Fibroblast of skin of scalp (primary cell): ENCODE measurements around the gene ETFA.

Experiments
- DNase-seq: peaks from one replicate; pipeline ENCODE4 v3.0.0-alpha.2; 2013

Gene ETFA

DNA sequence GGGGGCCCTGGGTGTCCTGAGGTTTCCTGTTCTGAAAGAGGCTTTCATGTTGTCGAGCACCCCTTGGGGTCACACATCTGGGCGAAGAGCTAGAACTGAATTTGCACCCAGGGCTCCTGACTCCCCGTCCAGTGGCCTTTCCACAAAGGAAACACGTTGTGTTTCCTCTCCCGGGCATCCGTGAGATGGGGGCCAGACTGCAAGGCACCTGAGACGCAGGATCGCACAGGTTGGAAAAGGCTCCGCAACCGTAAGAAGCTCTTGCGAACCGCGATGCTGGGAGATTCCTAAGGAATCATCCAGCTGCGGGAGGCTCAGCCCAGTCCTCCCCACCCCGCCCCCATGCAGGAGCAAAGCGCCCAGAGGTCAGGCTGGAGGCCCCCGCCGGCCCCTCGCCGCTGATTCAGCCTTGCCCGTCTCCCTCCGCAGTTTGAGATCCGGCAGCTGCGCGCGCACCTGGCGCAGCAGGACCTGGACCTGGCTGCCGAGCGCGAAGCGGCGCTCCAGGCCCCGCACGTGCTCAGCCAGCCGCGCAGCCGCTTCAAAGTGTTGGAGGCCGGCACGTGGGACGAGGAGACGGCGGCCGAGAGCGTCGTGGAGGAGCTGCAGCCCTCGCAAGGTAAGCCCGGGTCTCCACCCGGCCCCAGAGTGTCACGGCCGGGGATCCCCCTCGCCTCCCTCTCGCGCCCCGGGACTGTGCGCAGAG lies 119.6 kb downstream of the ETFA start:
- DNase-seq: no peak

GRCh38 chr15:76190751-76191538 lies 120.3 kb downstream of the ETFA start:
- peak; percentile 68 for DNase-seq

DNA sequence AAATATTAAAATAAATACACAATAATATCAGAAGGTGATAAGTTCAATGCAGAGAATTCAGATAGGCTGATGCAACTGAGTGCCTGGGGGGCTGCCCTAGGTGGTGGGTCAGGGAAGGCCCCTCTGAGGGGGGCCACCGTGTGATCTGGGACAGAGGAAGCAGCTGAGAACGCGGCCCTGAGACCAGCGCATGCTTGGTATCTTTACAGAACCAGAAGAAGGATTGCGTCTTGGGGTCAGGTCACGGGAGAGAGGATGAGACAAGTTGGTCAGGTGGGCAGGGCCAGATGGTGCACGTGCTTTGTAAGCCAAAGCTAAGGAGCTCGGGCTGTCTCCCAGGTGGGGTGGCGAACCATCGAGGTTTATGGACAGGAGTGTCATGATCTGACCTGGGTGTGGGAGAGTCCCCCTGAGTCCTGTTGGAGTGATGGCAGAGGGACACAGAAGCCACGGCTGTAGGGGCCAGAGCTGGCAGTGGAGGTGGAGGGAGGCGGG lies 121.2 kb downstream of the ETFA start:
- no peak for DNase-seq

DNA sequence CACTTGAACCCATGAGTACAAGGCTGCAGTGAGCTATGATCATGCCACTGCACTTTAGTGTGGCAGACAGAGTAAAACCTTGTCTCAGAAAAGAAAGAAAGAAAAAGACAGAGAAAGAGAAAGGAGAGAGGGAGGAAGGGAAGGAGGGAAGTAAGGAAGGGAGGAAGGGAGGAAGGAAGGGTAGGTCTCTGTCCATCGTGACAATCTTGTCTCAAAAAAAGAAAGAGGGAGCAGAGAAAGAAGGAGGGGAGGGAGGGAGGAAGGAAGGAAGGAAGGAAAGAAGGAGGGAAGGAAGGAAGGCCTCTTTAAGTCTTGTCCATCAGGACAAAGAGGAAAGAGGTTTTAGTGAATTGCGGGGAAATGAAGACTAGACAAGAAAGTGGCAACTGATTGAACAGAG lies 122.2 kb downstream of the ETFA start:
- no peak for DNase-seq

GRCh38 chr15:76187163-76187562 lies 124.1 kb downstream of the ETFA start:
- DNase-seq: no peak

DNA sequence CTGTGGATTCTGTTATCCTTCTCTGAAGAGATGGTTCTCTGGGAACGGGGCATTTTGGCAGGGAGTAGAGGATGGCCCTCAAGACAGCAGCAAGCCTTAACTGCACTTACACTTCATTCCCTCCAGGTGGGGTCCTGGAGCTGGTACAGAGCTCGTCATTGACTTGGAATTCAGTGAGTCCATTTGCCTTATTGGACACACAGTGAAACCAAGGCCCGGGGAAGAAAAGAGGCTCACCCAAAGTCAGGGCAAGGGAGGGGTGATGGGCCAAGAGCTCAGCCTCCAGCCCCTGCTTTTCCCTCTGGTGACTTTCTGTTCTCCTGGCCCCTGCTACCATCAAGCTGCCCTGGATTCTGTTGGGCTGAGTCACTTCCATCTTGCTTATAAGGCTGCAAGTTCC lies 125.6 kb downstream of the ETFA start:
- peak; percentile 75 for DNase-seq

DNA sequence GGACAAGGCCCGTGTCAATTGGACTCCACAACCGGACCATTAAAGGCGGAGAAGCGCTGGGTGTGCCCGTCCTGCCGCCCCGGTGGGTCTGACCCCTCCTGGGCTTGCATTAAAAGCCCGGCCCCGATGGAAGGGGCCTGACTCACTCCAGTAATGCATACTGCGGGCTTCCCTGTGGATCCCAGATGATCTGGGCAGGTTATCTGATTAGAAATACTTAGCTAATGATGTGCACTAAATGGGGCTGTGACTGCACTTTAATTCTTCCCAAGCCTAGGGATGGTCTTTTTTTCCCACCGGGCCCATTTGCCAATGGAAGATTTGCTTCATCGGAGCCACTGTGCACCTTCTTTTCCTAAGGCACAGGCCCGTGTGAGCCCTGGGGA lies 126.6 kb downstream of the ETFA start:
- DNase-seq: no peak

DNA sequence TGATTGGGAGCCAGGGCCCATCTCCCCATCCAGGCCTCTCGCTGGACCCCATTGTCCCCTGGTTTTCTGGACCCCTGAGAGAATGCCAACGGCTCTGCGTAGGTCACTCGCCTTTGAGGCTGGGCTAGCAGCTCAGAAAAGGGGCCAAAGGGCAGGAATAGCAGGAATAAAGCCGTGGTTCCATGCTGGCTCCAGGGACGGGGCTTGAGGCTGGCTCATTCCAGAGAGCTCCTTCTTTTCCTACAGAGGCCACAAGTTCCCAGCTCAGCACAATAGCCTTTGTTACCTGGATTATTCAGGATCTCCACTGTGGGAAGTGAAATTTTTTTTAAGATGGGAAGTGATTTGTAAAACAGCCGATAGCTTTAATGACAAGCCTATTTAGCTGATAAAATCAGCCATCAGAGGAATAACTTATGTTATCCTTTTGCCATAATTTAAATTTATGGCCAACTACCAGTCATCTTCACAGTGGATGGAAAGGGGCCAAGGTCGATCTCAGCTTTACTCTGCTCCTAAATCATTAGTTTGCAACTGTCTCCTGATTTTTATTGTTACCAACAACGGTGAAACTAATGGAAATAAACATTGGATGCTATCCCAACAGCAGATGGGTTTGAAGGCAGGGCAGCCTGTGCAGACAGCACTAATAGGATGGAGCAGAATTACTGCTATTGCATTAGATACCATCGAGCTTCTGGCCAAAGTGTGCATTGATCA lies 127.2 kb downstream of the ETFA start:
- no peak for DNase-seq

DNA sequence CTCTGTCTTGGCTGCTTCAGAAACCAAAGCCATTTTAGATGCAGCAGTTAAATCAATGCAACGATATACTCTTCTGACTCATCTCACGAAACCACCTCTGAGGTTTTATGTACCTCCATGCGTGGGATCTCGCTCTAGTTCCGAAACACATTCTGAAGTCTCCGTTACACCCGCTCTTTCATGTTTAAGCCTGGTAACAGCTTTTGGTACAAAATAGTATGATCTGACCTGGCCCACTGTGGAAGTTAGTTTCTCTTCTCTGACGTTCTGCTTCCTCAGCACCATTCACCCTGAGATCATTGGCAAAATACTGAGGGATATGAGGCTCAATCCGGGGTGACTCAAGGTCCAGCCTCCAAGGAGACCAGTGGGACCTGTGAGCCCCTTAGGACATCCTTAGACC lies 129.6 kb downstream of the ETFA start:
- no peak for DNase-seq

DNA sequence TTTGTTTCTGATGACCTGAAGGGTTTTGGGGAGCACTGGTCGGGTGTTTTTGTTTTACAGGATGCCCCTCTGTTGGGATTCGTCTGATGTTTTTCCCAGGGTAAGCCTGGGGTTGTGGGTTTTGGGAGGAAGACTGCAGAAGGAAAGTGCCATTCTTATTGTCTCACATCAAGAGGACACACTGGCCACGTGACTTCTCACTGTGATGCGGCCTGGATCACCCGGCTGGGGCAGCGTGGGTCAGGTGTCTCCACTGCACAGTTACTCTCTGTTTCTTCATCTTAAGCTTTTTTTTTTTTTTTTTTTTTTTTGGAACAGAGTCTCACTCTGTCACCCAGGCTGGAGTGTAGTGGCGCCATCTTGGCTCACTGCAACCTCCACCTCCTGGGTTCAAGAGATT lies 130.9 kb downstream of the ETFA start:
- no peak for DNase-seq

GRCh38 chr15:76179023-76179422 lies 132.2 kb downstream of the ETFA start:
- DNase-seq: no peak

DNA sequence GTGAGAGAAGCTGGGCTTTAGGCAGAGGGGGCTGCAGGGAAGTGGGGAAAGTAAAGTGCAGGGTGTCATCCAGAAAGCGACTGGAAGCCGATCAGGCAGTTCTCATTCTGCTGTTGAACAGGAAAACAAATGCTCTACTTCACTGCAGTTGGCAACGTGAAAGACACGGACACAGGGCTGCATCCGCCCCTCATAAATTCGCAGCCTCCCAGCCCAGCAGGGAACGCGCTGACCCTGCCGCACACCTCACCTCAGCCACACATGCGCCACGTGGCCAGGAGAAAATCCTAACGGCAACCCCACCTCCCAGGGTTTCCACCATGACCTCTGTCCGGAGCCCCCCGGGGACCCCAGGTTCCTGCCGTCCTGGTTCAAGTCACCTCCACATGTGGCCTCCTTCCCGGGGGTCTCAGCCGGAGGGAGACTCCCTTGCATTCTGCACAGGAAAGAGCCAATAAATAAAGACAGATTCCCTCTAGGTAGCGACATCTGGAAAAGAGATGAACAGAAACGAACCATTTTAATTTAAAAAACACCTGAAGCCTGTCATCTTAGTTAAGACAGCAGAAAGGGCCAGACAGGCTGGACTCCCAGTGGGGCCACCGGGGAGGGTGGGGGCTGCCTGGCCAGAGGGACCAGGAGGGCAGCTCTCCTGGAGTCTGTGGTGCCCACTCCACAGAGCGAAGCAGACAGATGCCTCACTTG lies 132.8 kb downstream of the ETFA start:
- no peak for DNase-seq

DNA sequence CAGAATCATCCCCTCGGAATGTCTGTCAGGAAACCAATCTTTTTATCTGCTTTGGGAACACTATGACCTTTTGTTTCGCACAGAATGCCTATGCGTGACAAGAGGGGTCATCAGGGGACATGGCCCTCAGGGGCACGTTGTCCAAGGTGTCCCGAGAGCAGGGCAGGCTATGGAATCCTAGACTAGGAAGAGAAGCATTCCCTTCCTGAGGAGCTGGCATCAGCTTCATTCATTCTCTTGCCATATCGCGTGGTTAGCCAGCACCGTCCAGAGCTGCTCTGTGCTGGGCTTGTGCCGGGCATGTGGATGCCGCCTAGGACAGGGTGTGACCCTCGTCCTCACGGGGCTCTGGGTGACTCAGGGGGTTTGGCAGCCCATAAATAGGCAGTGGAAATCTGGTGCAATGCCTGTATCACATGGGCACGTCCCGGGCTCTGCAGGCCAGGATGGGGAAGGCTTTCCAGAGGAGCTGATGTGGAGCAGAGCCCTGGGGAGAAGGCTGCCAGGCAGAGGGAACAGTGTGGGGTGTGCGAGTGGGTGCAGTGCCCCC lies 133.7 kb downstream of the ETFA start:
- peak; percentile 33 for DNase-seq

DNA sequence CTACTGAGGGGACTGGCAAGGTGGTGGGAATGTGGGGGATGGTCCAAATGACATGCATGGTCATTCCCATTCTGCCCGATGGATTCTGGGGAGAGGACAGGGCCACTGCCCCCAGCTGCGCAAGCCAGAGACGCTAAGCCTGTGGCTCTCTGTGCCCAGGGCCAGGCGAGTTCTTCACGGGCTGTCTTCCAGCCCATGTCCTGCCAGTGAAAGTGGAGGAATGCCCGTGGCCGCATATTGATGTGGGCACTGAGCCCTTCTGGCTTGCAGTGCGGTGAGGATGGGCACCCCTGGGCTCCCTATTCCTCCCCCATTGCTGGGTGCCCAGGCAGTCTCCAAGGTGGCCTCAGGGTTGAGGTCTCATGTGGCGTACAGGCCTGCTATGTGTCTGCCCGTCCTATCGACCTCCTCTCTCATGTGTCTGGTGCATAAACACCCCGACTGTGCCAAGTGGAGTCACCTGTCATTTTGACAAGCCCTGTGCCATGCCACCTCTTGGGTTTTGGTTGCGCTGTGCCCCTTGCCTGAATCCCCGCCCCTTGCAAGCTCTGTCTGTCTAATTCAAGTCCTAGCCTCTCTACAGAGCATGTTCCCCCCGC lies 134.7 kb downstream of the ETFA start:
- no peak for DNase-seq

GRCh38 chr15:76176059-76176458 lies 135.2 kb downstream of the ETFA start:
- DNase-seq: no peak

DNA sequence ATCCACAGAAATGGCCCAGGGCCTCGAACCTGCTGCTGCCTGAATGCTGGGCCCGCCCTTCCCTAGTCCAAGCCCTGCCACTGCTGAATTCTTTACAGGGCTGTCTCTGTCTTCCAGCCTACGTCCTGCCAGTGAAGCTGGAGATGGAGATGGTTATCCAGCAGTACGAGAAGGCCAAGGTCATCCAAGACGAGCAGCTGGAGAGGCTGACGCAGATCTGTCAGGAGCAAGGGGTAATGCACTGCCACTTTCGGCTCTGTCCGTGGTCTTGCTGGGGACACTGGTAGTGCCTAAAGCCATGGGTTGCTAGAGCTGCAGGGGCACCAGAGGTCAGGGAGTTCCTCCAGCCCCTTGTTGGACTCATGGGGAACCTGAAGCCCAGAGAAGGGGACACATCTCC lies 135.8 kb downstream of the ETFA start:
- no peak for DNase-seq

- no peak for DNase-seq
These were observed 136.6 kb downstream of the ETFA start for GRCh38 chr15:76174654-76175053.

DNA sequence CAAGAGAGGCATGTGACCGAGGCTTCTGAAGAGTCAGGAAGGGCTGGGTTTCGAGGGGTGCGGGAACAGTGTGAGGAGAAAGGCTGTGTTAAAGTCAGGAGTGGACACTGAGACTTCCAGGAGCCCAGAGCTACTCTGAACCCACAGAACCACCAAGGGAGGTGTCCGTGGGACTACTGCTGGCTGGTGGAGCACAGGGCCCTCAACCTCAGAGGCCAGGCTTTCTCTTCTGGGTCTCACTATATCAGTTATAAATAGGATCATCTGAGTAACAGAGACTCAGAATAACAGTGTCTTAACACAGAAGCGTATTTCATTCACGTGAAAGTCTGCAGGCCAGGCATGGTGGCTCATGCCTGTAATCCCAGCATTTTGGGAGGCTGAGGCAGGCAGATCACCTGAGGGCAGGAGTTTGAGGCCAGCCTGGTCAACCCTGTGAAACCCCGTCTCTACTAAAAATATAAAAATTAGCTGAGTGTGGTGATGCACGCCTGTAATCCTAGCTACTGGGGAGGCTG lies 137.9 kb downstream of the ETFA start:
- DNase-seq: no peak

DNA sequence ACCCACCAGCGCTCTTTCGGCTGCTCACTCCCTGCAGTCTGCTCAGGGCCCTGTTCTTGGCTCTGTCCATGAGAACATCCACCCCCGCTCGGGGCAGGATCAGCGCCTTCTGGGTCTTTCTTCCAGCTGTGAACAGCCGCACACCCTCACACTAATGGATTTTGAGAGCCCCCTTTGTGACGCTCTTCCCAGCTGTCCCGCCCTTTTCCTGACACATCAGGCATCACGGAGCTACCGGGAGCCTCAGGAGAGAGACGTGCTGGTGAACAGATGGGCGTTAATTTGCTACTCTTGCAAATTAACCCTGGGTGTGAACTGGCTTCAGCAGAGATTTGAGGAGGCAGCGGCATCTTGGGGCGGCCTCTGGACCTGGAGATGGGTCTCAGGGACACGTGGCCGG lies 138.5 kb downstream of the ETFA start:
- DNase-seq: no peak

- peak; percentile 37 for DNase-seq
These were observed 141.1 kb downstream of the ETFA start for GRCh38 chr15:76169911-76170800.

GRCh38 chr15:76169018-76169417 lies 142.3 kb downstream of the ETFA start:
- no peak for DNase-seq
